ENCODE data around the gene IMPDH1.
A peak's percentile ranks its signal among the peaks of the same experiment; 100 is the strongest.

Gene IMPDH1

GRCh38 chr7:128402356-128402755 lies 7.4 kb downstream of the IMPDH1 start:
- H3K27ac ChIP-seq = 0 out of 2 replicates have a peak overlapping the region, but pooled peaks have one; percentile 11
- ChIA-PET CTCF (interaction anchor here (0.7 to 0.9 kb wide), 2 partner anchors 59 to 72 kb away, joined by 3 read pairs; no protein-coding TSS in a partner anchor), POLR2A (ENCODE audit: low non-redundant PET) (no interaction called here)
- TF ChIP-seq CTCF (conservative IDR thresholded peaks at IDR 0.05; ENCODE audit: low read depth) = no peak
- DNase-seq (ENCODE audit: low spot score) = no peak

- peak overlapping the region; percentile 12 for H3K27ac ChIP-seq
- TF ChIP-seq CTCF (conservative IDR thresholded peaks at IDR 0.05; ENCODE audit: low read depth) = no peak
- ChIA-PET CTCF (interaction anchor here (0.6 to 1.4 kb wide), 2 partner anchors 24 to 26 kb away, joined by 4 to 5 read pairs; no protein-coding TSS in a partner anchor), POLR2A (ENCODE audit: low non-redundant PET) (interaction anchor here (1.1 kb wide), 1 partner anchor 11 kb away, joined by 4 read pairs; no protein-coding TSS in a partner anchor)
- no peak for DNase-seq (ENCODE audit: low spot score)
These were observed 9.2 kb downstream of the IMPDH1 start for GRCh38 chr7:128400566-128400965.

- DNase-seq (ENCODE audit: low spot score) = no peak
- no peak for TF ChIP-seq CTCF (conservative IDR thresholded peaks at IDR 0.05; ENCODE audit: low read depth)
- peak overlapping the region; percentile 12 for H3K27ac ChIP-seq
- POLR2A ChIA-PET (ENCODE audit: low non-redundant PET) = interaction anchor here (1.1 kb wide), 1 partner anchor 11 kb away, joined by 4 read pairs; no protein-coding TSS in a partner anchor
- CTCF ChIA-PET = interaction anchor here (0.6 to 1.4 kb wide), 2 partner anchors 24 to 26 kb away, joined by 4 to 5 read pairs; no protein-coding TSS in a partner anchor
These were observed 9.8 kb downstream of the IMPDH1 start for GRCh38 chr7:128399991-128400390.

- POLR2A ChIA-PET (ENCODE audit: low non-redundant PET) = no interaction called here
- CTCF ChIA-PET = interaction anchor here (0.6 to 1.8 kb wide), 3 partner anchors 13 to 726 kb away, joined by 3 to 5 read pairs (median 3); no protein-coding TSS in a partner anchor
- peak; percentile 72 for TF ChIP-seq CTCF (conservative IDR thresholded peaks at IDR 0.05; ENCODE audit: low read depth)
- no peak for DNase-seq (ENCODE audit: low spot score)
- H3K27ac ChIP-seq = peak overlapping the region; percentile 13
These were observed 11.0 kb downstream of the IMPDH1 start for GRCh38 chr7:128398841-128399135.

- peak; percentile 98 for TF ChIP-seq CTCF (conservative IDR thresholded peaks at IDR 0.05; ENCODE audit: low read depth)
- no peak for DNase-seq (ENCODE audit: low spot score)
- H3K27ac ChIP-seq = peak overlapping the region; percentile 13
- ChIA-PET POLR2A (ENCODE audit: low non-redundant PET) (no interaction called here), CTCF (interaction anchor here (0.6 to 1.8 kb wide), 9 partner anchors 10 to 727 kb away, joined by 3 to 9 read pairs (median 4); no protein-coding TSS in a partner anchor)
These were observed 11.6 kb downstream of the IMPDH1 start for GRCh38 chr7:128398016-128398840.

- DNase-seq (ENCODE audit: low spot score) = no peak
- CTCF ChIA-PET = no interaction called here
- no peak overlapping the region for H3K27ac ChIP-seq
- no peak for TF ChIP-seq CTCF (conservative IDR thresholded peaks at IDR 0.05; ENCODE audit: low read depth)
- POLR2A ChIA-PET (ENCODE audit: low non-redundant PET) = no interaction called here
These were observed 13.4 kb downstream of the IMPDH1 start for GRCh38 chr7:128396357-128396756.
